Measurements from ENCODE around the gene YIPF6.

Gene YIPF6

GRCh38 chrX:68498508-68499379, at the start of gene YIPF6:
Gene YIPF6, plus strand, starts transcription at chrX:68499051. Its CDS starts 16 bp downstream, at chrX:68499067.
- Histone ChIP-seq H3K4me3 (ENCODE audit: low read length) (peak within 1 kb of the TSS; percentile 94), H3K36me3 (ENCODE audit: control insufficient read depth, insufficient read depth, low read length) (no peaks in the 10 kb centered on the region), H3K9me3 (ENCODE audit: control insufficient read depth, insufficient read depth, low read length) (no peaks in the 10 kb centered on the region), H3K27ac (ENCODE audit: low read length) (no peak within 1 kb of the TSS), H3K4me1 (ENCODE audit: control insufficient read depth, insufficient read depth, low read length) (no peaks in the 10 kb centered on the region; the same call in 1 of the 2 replicates), H3K27me3 (ENCODE audit: control insufficient read depth, insufficient read depth, low read length) (no peaks in the 10 kb centered on the region)
- DNase-seq (ENCODE audit: low read depth, low spot score), result no peak
- WGBS (ENCODE audit: insufficient coverage, insufficient read length), result no CpG with 5 or more reads among the region's 68 CpGs

DNA sequence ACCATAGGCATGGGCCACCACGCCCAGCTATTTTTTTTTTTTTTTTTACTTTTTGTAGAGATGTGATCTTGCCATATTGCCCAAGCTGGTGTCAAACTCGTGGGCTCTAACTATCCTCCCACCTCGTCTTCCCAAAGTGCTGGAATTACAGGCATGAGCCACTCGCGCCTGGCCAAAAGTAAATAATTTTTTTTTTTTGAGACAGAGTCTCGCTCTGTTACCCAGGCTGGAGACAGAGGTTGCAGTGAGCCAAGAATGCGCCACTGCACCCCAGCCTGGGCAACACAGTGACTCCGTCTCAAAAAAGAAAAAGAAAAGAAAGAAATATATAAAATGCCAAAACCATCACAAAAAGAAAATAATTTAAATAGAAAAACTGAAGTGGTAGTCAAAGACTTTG, 47.1 kb upstream of the YIPF6 start:
- Histone ChIP-seq H3K36me3 (ENCODE audit: control insufficient read depth, insufficient read depth, low read length) (no peaks in the 10 kb centered on the region), H3K27ac (ENCODE audit: low read length) (no peak overlapping the region), H3K4me1 (ENCODE audit: control insufficient read depth, insufficient read depth, low read length) (no peaks in the 10 kb centered on the region), H3K9me3 (ENCODE audit: control insufficient read depth, insufficient read depth, low read length) (no peaks in the 10 kb centered on the region), H3K4me3 (ENCODE audit: low read length) (no peak overlapping the region), H3K27me3 (ENCODE audit: control insufficient read depth, insufficient read depth, low read length) (no peaks in the 10 kb centered on the region)
- DNase-seq (ENCODE audit: low read depth, low spot score), result no peak
- no CpG with 5 or more reads among the region's 8 CpGs for WGBS (ENCODE audit: insufficient coverage, insufficient read length)

DNA sequence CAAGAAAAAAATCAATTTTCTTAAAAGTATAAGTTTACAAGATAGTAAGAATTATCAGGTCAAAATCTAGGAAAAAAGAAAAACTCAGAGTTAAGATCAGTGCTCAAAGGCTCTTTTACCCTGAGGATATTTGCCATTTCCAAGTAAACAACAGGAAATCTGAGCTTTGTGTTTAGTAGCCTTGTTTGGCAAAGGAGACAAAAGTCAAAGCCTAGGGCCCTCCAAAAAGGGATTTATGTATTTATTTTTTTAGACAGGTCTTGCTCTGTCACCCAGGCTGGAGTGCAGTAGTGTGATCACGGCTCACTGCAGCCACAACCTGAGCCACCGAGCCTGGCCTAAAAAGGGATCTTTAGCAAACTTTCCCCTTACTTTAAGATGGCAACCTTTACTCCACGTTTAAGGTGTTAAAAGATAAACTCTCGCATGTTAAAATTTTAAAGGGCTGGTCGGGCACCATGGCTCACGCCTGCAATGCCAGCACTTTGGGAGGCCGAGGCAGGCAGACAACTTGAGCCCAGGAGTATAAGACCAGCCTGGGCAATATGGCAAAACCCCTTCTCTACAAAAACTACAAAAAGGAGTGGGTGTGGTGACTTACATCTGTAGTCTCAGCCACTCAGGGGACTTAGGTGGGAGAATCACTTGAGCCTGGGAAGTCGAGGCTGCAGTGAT, 44.2 kb upstream of the YIPF6 start:
- H3K9me3 ChIP-seq (ENCODE audit: control insufficient read depth, insufficient read depth, low read length), result no peaks in the 10 kb centered on the region
- WGBS (ENCODE audit: insufficient coverage, insufficient read length), result no CpG with 5 or more reads among the region's 8 CpGs
- no peaks in the 10 kb centered on the region for H3K36me3 ChIP-seq (ENCODE audit: control insufficient read depth, insufficient read depth, low read length)
- no peak overlapping the region for H3K4me3 ChIP-seq (ENCODE audit: low read length)
- H3K4me1 ChIP-seq (ENCODE audit: control insufficient read depth, insufficient read depth, low read length), result no peaks in the 10 kb centered on the region
- no peak for DNase-seq (ENCODE audit: low read depth, low spot score)
- H3K27me3 ChIP-seq (ENCODE audit: control insufficient read depth, insufficient read depth, low read length), result no peaks in the 10 kb centered on the region
- no peak overlapping the region for H3K27ac ChIP-seq (ENCODE audit: low read length)

- no CpG with 5 or more reads among the region's 4 CpGs for WGBS (ENCODE audit: insufficient coverage, insufficient read length)
- Histone ChIP-seq H3K4me1 (ENCODE audit: control insufficient read depth, insufficient read depth, low read length) (no peaks in the 10 kb centered on the region), H3K27ac (ENCODE audit: low read length) (no peak overlapping the region), H3K4me3 (ENCODE audit: low read length) (no peak overlapping the region), H3K9me3 (ENCODE audit: control insufficient read depth, insufficient read depth, low read length) (no peaks in the 10 kb centered on the region), H3K36me3 (ENCODE audit: control insufficient read depth, insufficient read depth, low read length) (no peaks in the 10 kb centered on the region), H3K27me3 (ENCODE audit: control insufficient read depth, insufficient read depth, low read length) (no peaks in the 10 kb centered on the region)
- no peak for DNase-seq (ENCODE audit: low read depth, low spot score)
Observed at GRCh38 chrX:68455151-68455510, 43.7 kb upstream of the YIPF6 start.

DNA sequence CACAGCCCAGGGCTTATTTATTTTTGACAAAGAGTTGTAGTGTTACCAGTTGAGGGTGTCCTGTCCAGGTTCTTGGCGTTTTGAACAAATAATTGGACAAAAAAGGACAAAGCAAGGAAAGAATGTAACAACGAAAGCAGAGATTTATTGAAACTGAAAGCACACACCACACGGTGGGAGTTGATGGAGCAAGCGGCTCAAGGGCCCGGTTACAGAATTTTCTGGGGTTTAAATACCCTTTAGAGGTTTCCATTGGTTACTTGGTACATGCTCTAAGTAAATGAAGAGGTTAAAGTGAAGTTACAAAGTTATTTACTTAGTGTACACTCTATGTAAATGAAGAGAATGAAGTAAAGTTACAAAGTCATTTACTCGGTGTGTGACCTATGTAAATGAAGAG, 37.8 kb upstream of the YIPF6 start:
- Histone ChIP-seq H3K27ac (ENCODE audit: low read length) (no peak overlapping the region), H3K9me3 (ENCODE audit: control insufficient read depth, insufficient read depth, low read length) (no peaks in the 10 kb centered on the region), H3K4me1 (ENCODE audit: control insufficient read depth, insufficient read depth, low read length) (no peaks in the 10 kb centered on the region), H3K27me3 (ENCODE audit: control insufficient read depth, insufficient read depth, low read length) (no peaks in the 10 kb centered on the region), H3K36me3 (ENCODE audit: control insufficient read depth, insufficient read depth, low read length) (no peaks in the 10 kb centered on the region), H3K4me3 (ENCODE audit: low read length) (no peak overlapping the region)
- DNase-seq (ENCODE audit: low read depth, low spot score), result no peak
- no CpG with 5 or more reads among the region's 6 CpGs for WGBS (ENCODE audit: insufficient coverage, insufficient read length)

DNA sequence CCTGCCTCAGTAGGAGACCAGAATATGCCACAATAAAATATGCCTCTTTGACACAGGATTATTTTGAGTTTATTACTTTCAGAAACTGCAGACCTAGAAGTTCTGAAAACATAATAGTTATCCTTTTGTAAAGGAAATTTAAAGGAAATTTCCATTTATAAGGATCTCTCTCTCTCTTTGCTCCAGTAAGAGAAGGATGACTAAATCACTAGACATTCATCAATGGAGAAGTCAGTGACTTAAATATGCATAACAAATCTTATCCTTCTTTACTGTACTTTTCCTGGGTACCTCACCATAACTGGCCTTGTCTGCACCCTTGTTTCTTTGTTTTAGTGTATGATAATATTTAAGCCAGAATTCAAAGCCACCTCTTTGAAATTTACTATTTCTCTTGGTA, 37.3 kb upstream of the YIPF6 start:
- Histone ChIP-seq H3K9me3 (ENCODE audit: control insufficient read depth, insufficient read depth, low read length) (no peaks in the 10 kb centered on the region), H3K4me3 (ENCODE audit: low read length) (no peak overlapping the region), H3K36me3 (ENCODE audit: control insufficient read depth, insufficient read depth, low read length) (no peaks in the 10 kb centered on the region), H3K27me3 (ENCODE audit: control insufficient read depth, insufficient read depth, low read length) (no peaks in the 10 kb centered on the region), H3K4me1 (ENCODE audit: control insufficient read depth, insufficient read depth, low read length) (no peaks in the 10 kb centered on the region), H3K27ac (ENCODE audit: low read length) (no peak overlapping the region)
- DNase-seq (ENCODE audit: low read depth, low spot score), result no peak

DNA sequence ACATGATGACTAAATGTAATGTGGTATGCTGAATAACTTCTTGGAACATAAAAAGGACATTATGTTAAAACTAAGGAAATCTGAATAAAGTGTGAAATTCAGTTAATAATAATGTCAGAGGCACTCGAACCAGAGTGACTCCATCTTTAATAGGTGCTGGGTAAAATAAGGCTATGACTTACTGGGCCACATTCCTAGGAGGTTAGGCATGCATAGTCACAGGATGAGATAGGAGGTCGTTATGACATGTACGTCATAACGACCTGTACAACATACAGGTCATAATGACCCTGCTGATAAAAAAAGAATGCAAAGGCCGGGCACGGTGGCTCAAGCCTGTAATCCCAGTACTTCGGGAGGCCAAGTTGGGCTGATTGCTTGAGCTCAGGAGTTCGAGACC, 36.7 kb upstream of the YIPF6 start:
- Histone ChIP-seq H3K27me3 (ENCODE audit: control insufficient read depth, insufficient read depth, low read length) (no peaks in the 10 kb centered on the region), H3K4me1 (ENCODE audit: control insufficient read depth, insufficient read depth, low read length) (no peaks in the 10 kb centered on the region), H3K4me3 (ENCODE audit: low read length) (no peak overlapping the region), H3K36me3 (ENCODE audit: control insufficient read depth, insufficient read depth, low read length) (no peaks in the 10 kb centered on the region), H3K27ac (ENCODE audit: low read length) (no peak overlapping the region), H3K9me3 (ENCODE audit: control insufficient read depth, insufficient read depth, low read length) (no peaks in the 10 kb centered on the region)
- no peak for DNase-seq (ENCODE audit: low read depth, low spot score)
- no CpG with 5 or more reads among the region's 8 CpGs for WGBS (ENCODE audit: insufficient coverage, insufficient read length)

GRCh38 chrX:68462653-68463052, 36.2 kb upstream of the YIPF6 start:
- no peak overlapping the region for H3K27ac ChIP-seq (ENCODE audit: low read length)
- DNase-seq (ENCODE audit: low read depth, low spot score), result peak; percentile 22
- H3K4me1 ChIP-seq (ENCODE audit: control insufficient read depth, insufficient read depth, low read length), result no peaks in the 10 kb centered on the region
- no CpG with 5 or more reads among the region's 8 CpGs for WGBS (ENCODE audit: insufficient coverage, insufficient read length)
- no peaks in the 10 kb centered on the region for H3K9me3 ChIP-seq (ENCODE audit: control insufficient read depth, insufficient read depth, low read length)
- H3K27me3 ChIP-seq (ENCODE audit: control insufficient read depth, insufficient read depth, low read length), result no peaks in the 10 kb centered on the region
- H3K4me3 ChIP-seq (ENCODE audit: low read length), result no peak overlapping the region
- no peaks in the 10 kb centered on the region for H3K36me3 ChIP-seq (ENCODE audit: control insufficient read depth, insufficient read depth, low read length)

DNA sequence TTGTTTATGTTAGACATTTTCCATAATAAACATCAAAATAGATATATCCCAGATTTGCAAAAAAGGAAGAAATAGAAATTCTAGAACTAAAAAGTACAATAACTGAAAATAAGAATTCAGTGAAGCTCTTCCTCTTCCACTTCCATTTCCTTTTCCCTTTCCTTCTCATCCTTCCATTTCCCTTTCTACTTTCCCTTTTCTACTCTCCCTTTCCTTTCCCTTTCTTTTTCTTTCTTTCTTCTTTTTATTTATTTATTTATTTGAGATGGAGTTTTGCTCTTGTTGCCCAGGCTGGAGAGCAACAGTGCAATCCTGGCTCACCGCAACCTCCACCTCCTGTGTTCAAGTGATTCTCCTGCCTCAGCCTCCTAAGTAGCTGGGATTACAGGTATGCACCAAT, 35.0 kb upstream of the YIPF6 start:
- no peak for DNase-seq (ENCODE audit: low read depth, low spot score)
- no CpG with 5 or more reads among the region's 1 CpG for WGBS (ENCODE audit: insufficient coverage, insufficient read length)
- H3K27ac ChIP-seq (ENCODE audit: low read length), result no peak overlapping the region
- no peak overlapping the region for H3K4me3 ChIP-seq (ENCODE audit: low read length)
- no peaks in the 10 kb centered on the region for H3K27me3 ChIP-seq (ENCODE audit: control insufficient read depth, insufficient read depth, low read length)
- H3K4me1 ChIP-seq (ENCODE audit: control insufficient read depth, insufficient read depth, low read length), result no peaks in the 10 kb centered on the region
- H3K9me3 ChIP-seq (ENCODE audit: control insufficient read depth, insufficient read depth, low read length), result no peaks in the 10 kb centered on the region
- H3K36me3 ChIP-seq (ENCODE audit: control insufficient read depth, insufficient read depth, low read length), result no peaks in the 10 kb centered on the region

- Histone ChIP-seq H3K27me3 (ENCODE audit: control insufficient read depth, insufficient read depth, low read length) (no peaks in the 10 kb centered on the region), H3K4me1 (ENCODE audit: control insufficient read depth, insufficient read depth, low read length) (no peaks in the 10 kb centered on the region), H3K36me3 (ENCODE audit: control insufficient read depth, insufficient read depth, low read length) (no peaks in the 10 kb centered on the region), H3K4me3 (ENCODE audit: low read length) (no peak overlapping the region), H3K27ac (ENCODE audit: low read length) (no peak overlapping the region), H3K9me3 (ENCODE audit: control insufficient read depth, insufficient read depth, low read length) (no peaks in the 10 kb centered on the region)
- no CpG with 5 or more reads among the region's 4 CpGs for WGBS (ENCODE audit: insufficient coverage, insufficient read length)
- DNase-seq (ENCODE audit: low read depth, low spot score), result no peak
Observed at GRCh38 chrX:68464796-68465195, 34.1 kb upstream of the YIPF6 start.

DNA sequence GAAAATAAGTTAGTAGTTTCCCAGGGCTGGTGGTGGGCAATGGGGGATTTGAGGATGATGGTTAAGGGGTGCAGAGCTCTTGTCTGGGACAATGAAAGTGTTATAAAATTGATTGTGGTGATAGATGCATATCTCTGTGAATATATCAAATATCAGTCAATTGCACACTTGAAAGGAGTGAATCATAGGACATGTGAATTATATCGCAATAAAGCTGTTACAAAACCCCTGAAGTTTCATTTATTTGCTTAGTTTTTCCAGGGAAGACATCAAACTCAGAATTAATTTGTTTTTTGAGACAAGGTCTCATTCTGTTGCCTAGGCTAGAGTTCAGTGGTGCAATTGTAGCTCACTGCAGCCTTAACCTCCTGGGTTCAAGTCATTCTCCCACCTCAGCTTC, 17.9 kb upstream of the YIPF6 start:
- no peak for DNase-seq (ENCODE audit: low read depth, low spot score)
- Histone ChIP-seq H3K4me3 (ENCODE audit: low read length) (no peak overlapping the region), H3K36me3 (ENCODE audit: control insufficient read depth, insufficient read depth, low read length) (no peaks in the 10 kb centered on the region), H3K27me3 (ENCODE audit: control insufficient read depth, insufficient read depth, low read length) (no peaks in the 10 kb centered on the region), H3K4me1 (ENCODE audit: control insufficient read depth, insufficient read depth, low read length) (no peaks in the 10 kb centered on the region), H3K9me3 (ENCODE audit: control insufficient read depth, insufficient read depth, low read length) (no peaks in the 10 kb centered on the region), H3K27ac (ENCODE audit: low read length) (no peak overlapping the region)
- no CpG with 5 or more reads among the region's 1 CpG for WGBS (ENCODE audit: insufficient coverage, insufficient read length)
